Eye (tissue), 1 donor: ENCODE data around the gene DLG5.

Experiments used
- DNase-seq: peaks from one replicate; pipeline ENCODE4 v3.0.0-alpha.2; 2015

Gene DLG5

DNA sequence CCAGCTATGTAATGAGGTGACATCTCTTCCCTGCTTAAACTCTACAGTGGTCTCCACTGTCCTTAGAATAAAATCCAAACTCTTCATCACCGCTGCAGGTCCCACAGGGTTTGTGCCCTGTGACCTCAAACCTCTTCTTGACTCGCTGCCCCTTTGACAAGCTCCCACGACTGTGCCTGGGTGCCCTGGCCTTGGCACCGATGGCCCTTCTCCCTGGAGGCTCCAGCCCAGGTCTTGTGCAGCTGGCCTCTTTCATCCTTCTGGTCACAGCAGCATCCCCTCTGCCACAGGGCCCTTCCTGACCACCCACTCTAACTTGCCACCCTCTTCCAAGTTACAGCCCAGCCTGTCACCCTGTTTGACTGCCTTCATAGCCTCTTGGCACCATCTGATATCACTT lies 108.2 kb downstream of the DLG5 start:
- DNase-seq = no peak

DNA sequence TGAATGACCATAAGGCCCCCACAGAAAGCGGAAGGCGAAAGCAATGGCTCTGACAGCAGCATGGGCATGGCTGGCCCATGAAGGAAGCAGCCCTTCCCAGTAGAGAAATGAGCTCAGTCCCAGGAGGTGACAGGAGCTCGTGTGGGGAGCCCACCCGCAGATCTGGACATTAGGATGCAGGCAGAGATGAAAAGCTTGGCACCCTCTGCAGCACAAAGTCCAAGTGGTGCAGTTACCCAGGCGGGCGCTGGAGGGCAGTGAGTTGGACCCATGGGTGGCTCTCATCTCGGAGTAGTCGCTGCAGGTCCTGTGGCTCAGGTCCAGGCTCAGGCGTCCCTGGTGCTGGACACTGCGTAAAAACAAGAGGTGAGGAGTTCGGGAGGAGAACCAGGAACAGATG lies 109.0 kb downstream of the DLG5 start:
- DNase-seq = no peak

DNA sequence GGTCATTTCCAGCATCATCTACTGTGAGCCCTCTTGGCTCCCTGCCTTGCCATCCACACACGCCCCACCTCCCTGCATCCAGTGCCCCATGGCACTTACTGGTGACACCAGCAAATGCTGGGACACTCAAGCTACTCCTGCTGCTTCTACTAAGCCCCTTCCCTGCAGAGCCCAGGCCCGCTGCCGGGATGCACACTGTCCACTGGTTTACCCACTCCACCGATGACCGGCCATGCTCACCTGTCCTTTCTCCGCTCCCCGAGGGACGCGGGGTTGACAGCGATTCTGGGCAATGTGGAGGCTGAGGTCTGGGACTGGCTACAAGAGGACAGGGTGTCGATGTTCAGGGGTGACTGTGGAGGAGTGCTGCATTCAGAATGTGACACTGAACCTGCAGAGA lies 110.2 kb downstream of the DLG5 start:
- no peak for DNase-seq

DNA sequence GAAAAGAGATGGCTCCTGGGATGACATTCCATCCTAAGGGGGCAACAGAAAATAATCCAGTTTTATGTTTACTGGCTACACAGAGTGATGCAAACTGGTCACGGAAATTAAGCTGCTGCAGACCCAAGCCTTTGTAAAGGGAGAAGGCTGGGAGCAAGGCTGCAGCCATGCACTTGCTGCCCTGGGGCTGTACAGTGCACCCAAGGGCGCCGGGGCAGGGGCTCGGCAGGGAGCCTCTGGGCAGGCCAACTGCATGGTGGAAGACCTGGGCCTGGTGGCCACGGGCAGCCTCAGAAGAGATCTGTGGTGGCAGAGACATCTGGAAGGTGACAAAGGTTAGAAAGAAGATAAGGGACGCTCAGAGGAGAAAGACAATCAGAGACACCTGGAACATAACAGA lies 113.8 kb downstream of the DLG5 start:
- DNase-seq = no peak

DNA sequence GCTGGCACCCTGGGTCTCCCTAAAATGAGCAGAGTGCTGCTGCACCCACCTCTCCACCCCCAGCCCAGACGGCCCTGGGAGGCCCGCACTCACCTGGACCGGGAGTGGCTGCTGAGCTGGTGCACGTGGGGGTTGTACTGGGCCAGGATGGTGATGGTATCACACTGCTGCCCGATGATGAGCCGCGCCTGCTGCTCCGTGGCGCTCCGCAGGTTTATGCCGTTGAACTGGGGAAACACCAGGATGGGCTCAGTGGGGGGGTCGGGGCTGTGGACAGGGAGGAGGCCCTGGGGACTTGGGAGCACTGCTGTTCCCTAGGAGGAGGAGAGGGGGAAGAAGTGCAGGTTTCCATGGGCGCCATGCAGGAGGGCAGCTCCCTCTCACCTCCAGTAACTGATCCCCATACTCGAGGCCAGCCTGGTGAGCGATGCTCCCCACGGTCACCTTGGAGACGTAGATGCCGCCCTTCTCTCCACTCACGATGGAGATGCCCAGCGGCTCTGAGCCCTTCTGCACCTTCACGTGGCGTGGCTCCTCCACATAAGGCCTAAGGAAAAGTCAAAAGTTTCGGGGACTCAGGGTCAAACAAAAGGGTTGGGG lies 114.6 kb downstream of the DLG5 start:
- no peak for DNase-seq

DNA sequence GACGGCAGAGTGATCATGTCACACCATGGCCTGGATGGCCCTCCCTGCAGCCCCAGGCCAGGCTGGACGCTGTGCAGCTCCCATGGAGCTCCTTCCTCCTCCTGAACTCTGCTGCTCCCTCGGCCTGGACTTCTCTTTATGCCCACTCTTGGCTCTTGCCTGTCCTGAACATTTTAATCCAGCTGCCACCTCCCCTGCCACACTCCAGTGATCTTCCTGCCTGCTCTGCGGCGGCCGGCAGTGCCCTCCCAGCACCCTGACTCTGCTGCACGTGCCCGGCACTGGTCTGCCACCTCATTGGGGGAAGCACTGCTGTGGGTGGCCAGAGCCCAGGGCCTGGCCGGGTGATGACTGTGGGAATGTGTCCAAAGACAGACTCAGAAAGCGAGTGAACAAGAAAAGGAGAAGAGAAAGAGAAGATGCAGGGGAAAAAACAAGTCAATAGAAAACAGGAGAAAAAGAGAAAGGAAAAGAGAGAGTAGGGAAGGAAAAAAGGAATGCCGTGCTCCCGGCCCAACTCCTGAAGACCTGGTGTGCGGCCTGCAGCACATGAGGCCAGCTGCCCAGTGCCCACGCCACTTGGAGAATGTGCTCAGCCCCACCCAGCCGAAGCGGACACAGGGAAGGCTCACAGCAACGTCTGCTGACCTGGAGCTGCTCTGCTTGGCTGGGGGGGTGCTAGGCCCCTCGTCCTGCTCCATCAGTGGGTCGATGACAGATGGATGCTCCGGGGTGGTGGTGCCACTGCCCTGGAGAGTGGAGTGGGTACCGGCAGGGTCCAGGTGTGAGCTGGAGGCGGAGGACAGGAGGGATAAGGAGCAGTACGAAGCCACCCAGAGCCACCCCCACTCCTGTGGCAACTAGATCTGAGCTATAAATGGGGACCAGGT lies 115.9 kb downstream of the DLG5 start:
- no peak for DNase-seq

DNA sequence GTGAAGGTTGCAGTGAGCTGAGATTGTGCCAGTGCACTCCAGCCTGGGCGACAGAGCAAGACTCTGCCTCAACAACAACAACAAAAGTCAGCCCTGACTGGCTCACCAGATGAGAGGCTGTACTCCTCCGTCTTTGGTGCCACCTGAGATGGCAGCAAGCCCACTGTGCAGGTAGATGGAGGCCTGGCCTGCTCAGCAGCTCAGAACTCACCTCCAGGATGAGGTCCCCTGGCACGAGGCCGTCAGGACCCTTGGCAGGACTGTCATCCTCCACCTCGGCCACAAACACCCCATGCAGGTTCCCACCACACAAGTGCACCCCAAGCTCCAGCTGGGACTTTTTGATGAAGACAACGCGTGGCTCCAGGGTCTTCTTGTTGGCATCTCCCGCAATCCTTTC lies 117.2 kb downstream of the DLG5 start:
- DNase-seq = no peak

DNA sequence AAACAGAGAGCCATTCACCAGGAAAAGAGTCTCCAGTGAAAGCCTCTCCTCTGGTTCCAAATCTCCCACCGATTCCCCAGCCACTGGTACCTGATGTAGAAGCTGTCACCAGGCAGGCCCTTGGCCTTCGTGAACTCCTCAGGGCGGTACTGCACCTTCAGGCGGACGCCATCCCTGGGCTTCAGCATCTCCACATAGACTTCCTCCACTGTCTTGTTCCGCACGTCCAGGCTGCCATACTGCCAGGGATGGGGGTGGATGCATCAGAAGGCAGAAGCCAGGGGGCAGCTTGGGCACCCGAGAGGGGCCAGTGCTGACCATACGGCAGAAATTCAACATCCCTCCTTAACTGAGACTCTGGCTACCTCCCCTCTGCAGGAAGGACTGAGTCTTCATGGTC lies 118.8 kb downstream of the DLG5 start:
- no peak for DNase-seq

DNA sequence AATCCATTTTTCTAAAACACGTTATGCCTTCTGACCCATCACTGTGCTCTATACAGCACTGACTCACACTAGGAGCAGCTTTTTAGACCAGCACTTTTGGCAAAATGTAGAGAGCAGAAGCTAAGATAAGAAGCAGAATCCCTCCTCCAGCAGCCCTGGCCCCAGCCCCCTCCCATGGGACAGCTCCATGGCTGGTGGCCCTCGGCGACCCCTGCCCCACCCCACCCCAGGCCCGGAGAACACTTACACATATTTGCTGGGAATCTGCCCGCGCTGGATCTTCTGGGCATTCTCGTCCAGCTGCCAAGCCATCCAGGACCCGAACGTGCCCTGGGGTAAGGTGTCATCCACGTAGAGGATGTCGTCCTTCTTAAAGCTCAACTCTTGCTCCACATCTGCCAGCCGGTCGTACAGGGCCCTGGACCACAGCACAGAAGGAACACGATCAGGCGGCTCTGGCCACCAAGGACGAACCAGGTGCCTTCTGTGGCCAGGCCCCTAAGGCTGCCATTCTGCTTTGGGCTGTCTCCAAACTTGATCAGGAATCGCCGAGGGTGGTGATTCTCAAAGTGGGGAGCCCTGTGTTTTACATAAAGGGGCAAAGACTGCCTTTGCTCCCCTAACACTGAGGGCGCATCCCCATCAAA lies 119.9 kb downstream of the DLG5 start:
- DNase-seq = no peak

DNA sequence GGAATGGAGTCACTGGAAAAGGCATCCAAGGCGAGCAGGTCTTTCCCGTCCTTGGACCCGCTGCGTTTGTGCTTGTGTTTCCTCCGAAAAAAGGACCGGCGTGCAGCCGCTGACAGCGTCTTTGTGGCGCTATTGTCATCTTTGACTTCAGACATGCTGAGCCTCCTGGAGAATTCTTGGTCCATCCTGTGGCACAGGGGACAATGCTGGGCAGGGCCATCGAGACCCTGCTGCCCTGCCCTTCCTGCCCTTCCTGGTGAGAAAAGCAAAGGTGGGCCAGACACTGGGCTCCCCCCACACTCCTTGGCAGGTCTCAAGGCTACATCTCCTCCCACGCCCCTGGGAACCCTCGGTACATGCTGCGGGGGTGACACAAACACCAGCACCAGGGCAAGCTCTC lies 120.9 kb downstream of the DLG5 start:
- no peak for DNase-seq

DNA sequence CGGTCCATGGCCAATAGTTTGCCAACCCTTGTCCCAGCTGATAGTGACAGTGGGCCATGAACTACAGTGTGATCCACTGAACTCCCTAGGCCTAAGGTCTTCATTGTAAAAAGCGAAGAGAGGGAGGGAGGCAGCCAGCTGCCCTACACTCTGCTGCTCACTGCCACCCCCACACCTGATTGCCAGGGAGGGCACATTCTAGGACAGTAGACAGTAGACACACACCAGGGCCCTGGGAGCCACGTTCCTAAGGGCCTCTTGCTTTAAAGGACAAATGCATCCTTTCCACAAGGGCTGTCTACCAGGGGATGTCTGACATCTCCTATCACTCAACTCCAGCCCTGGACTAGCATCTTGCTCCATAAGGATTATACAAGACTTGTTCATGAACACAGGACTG lies 122.2 kb downstream of the DLG5 start:
- DNase-seq = no peak

DNA sequence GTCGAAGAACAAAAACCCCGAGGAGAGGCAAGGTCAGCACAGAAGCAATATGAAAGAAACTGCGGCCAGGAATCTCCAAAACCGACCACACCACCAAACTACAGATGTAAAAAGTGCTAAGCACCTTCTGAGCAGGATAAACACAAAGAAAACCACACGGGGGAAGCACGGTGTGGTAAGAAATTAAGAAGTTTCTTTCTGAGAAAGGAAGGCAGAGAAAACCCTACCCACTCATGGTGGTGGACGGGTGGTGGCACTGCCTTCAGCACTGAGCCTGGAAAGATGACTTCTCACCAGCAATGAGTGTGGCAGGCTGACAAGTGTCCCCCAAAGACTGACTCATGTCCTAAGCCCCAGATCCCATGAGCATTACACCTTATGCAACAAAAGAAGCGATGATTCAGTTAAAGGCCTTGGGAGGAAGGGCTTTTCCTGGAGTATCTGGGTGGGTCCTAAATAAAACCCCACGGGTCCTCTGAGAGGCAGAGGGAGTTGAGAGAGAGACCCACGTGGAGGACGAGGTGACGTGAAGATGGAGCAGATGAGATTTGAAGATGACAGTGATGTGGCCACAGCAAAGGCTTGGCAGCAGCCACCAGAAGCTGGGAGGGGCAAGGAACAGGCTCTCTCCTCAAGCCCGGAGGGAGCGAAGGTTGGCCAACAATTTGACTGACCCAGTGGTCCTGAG lies 124.9 kb downstream of the DLG5 start:
- no peak for DNase-seq

DNA sequence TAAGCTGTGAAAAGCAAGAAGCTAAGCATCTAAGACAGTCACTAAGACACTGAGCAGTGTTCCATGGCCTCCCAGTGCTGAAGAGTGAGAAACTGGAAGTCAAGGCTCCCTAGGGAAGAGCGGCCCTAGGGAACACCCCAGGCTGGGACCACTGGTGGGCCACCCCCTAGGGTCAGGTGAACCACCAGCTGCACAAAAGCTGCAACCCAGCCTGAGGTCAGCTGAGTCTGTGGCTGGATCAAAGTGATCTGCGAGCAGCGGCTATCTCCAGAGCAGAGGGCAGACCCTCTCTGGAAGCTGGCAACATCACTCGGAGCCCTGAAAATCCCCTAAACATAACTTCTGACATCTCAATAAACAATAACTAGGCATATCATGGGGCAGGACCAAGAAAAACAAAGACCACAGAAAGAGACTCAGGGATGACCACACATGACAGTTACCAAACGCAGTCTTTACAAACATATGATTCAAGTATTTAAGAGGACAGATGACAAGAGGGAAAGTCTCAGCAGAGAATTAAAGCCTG lies 125.8 kb downstream of the DLG5 start:
- DNase-seq = no peak

DNA sequence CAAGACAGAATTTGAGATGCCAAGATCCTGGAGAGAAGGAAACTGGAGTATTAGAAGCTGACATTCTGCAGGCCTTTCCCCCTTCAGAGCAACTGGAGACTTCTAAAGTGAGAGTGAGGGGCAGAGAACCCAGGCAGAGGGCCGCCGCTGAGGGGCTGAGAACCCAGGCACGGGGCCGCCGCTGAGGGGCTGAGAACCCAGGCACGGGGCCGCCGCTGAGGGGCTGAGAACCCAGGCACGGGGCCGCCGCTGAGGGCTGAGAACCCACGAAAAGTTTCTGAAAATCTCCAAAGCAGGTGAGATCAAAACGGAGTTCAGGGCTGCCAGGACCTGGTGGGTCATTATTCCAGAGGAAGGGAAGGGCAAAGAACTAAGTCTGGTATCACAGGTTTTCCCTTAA lies 126.2 kb downstream of the DLG5 start:
- no peak for DNase-seq

DNA sequence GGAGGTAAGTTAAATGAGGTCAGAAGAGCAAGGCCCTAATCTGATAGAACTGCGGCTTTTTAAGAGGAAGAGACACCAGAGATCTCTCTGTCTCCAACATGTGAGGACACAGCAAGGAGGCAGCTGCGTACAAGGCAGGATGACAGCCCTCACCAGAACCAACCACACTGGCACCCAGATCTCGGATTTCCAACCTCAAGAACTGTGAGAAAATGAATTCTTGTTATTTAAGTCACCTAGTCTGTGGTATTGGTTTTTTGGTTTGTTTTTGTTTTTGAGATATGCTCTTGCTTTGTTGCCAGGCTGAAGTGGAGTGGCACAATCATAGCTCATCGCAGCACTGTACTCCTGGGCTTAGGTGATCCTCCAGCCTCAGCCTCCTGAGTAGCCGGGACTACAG lies 127.2 kb downstream of the DLG5 start:
- no peak for DNase-seq

DNA sequence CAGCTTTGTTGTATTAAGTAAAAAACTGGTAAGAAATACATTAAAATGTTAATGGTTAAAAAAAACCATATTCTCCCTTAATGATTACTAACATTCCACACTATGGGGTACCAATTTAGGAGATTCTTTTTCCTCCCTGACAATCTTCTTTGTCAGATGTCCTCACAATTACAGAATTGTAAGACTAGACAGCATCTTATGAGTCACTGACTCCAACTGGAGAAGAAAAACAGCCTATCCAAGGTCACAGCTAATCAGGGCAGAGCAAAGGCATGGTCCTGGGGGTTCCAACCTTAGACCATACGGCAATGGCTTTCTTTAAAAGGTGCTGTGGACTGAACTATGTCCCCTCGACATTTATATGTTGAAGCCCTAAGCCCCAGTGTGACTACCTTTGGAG lies 127.6 kb downstream of the DLG5 start:
- DNase-seq = no peak

DNA sequence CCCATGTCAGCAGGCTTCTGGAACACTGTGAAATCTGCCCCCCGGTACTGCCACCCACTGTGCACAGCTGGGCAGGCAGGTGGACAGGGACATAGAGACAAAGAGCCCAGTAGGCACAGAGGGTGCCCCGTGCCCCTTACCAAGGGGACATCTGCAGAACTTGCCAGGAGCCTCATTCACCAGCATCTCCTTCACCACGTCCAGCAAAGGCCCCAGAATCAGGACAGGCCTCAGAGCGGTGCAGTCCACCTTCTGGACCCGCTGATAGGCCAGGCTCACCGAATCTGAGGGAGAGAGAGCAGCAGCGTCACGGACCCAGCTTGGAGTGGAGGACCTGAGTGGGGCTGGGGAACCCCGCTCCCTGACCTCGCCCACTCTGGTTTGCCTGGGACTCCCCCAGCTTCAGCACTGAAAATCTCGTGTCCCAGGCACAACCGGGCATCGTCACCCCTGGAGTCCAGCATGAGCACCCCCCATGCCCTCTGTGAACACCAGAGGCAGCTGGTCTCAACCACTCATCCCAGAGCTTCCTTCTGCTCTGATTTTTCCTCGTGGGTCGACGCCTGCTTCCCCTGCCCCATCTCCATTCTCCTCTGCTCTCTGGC lies 130.1 kb downstream of the DLG5 start:
- DNase-seq = no peak

DNA sequence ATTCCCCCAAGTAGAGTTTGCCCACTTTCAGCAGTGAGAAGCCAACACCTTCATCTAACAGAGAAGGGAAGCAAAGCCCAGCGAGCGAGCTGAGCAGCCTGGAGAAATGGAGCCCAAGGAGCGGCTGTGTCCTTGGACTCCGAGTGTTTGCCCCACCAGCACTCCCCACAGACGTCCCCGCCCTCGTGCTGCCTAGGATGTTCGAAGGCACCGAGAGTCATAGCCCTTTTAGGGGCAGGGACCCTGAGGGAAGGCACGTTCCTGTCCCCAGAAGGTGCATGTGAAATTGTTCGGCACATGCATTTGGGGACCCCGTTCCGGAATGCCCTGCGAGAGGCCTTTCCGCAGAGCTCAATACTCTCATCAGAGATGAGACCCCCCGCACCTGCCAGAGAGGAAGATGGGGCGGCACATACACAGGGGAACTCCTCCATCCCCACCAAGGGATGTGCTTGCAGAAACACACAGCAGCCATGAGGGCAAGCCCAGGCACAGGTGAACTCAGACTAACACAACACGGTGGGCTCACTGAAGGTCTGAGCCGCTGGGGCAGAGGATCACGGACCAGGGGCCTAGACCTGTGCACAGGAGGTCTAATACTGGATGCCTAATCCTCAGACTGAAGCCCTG lies 131.0 kb downstream of the DLG5 start:
- DNase-seq = no peak

DNA sequence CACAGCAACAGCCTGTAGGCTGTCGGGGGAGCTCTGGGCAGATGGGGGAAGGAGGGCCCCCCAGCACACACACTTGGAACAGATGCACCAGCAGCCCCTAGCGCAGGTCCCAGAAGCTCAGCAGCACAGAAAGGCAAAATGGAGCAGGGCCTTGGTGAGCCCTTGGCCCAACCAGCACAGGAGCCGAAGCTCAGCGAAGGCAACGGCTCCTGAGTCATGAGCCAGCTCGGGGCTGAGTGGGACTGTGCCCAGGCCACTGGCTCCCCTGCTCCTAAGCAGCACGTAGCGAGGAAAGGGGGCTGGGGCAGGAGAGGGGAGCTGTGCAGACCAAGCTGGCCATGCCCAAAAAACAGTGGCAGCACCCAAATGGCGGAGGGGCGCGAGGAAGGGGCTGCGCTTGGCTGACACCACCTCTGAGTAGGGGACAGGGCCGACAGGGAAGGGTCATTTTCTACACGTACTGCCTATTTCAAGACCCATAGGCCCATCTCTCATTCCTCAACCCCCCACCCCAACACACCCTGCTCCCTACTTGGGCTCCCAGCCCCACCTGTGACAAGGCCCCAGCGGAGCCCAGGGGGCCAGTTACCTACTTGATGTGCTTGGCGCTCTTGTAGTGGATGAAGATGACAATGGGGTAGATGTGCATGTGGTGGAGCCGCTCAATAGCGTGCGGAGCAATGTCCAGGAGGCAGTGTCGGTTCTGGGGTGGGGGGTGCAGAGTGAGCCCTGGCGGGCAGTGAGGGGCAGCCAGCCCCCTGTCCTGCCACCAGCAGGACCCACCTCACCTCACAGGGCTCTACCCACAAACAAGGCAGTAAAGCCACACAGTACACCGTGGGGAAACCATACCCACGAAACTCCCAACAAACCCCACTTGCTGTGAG lies 132.1 kb downstream of the DLG5 start:
- no peak for DNase-seq

DNA sequence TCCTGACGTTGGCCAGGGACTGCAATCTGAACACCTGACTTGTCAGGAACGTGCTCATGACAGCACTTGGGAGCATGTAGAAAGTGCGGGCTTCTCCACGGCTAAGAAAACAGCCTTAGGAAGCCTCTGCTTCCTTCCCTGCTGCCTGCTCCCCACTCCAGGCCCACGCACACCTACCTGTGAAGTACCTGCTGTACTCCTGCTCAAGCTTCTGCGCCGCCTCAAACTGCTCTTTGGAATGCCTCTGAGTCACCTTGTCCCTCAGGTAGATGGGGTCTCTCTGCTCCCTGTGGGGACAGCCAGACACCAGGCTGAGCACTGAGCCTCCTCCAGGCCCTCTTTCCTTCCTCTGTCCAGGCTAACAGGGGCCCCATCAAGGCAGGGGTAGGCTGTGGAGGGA lies 132.7 kb downstream of the DLG5 start:
- DNase-seq = no peak

DNA sequence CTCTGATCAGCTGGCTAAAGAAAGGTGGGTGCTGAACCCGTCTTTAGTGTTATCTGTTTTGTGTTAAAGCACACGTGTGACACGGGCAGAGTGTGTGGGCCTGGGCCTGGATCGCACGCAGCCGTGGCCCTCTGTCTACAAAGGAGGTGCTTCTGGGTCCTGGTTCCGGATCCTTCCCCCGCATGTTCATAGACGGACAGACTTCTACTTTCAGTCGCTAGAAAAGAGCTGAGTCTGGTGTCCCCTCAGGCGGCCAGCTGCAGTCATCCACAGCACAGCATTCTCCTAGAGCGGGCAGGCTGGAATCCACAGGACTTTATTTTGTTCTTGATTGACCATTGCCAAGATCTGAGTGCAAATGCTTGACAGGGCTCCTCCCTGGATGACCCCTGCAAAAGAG lies 134.4 kb downstream of the DLG5 start:
- no peak for DNase-seq
